Activated naive CD4-positive, alpha-beta T cell (primary cell): ENCODE measurements around the gene KCNJ5.

Source experiments
- DNase-seq, 4 experiments: peaks; one replicate each; lab custom pipeline; 2025; lab: John Stamatoyannopoulos, UW

Gene KCNJ5

DNA sequence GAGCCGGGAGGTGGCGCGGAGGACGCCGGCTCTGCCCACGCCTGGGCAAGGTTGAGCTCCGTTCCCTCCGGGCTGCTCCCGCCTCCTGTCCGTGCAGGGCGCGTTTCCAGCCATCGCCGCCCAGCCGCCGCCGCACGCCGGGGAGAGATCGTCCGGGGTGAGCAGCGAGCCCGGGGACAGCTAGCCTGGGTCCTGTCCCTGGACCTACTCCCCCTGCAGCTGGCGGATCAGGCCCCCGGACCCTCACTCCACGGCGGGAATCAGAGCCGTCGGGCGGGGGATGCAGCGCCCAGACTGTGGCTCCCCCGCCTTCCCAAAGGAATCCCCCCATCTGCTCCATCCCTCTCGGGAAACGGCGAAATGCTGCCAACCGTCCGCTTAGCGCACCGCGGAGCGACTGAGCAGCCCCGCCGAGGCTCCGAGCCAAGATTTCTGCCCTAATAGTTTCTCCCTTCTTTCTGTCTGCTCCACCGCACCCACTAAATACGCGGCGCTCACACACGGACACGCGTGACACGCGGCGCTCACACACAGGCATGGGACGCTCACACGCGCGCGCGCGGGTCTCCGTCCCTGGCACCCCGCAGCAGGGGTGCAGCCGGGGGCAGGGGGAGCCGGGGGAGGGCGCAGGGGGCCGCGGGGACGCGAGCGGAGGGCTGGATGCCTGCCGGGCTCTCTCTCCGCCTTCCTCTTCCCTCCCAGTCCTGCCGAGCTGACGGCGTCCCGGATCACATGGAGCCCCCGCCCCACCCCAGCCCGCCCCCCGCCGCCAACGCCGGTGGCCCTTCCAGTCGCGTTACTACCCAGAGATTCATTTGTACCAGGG lies at the start of gene KCNJ5:
TSS of gene KCNJ5 (plus strand) at position 814 of the 826 bp plus-strand sequence. CDS start 19,918 bp downstream, outside the sequence.
- DNase-seq = no peak

DNA sequence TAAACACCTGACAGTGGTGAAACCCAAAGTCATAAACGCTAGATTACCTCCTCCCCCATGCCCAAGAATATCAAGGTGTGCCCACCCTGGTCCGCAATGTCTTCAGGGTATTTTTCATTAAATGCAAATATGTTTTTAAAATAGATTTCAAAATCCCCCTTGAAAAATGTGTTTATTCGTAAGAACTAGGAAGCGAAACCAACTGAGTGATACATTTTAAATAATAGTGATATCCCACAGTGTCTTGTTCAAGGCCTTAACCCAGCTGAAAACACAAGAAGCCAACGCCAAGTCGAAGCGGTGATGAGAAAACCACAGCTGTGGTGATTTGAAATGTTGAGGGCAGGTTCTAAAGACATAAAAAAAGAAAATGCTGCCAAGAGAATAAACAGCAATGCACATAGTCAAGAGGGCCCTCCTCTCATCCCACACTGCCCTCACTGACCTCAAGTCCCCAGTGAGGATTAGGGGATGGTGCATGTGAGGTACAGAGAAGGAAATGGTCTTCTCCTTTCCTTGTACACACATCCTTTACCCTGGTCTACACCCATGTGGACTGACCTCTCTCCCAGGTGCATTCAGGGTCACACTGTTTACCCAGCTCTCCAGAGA lies 49.6 kb upstream of the KCNJ5 start:
- no peak for DNase-seq

DNA sequence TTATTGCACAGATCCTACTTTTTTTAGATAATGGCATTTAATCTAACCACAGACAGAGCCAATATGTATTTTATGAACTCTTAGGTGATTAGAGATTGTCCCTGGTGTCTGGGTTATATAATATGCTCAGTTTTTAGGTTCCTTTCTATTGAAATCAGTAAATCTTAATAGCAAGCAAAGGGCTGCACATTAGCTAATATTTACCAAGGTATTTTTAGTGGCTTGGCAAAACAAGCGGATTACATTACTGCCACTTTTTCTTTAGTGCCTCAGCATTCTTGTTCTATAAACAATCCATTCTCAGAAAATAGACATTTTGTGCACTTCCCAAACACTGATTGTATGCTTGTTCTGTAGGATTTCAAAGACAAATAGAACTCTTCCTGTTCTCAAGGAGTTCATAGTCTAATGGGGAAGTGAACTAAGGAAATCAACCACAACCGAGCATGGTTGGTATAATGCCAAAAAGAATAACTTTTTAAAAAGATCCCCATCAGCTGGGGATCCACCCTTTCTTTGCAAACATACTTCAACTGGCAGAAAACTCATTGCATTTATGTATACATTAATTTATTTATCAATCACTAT lies 47.9 kb upstream of the KCNJ5 start:
- DNase-seq = no peak

DNA sequence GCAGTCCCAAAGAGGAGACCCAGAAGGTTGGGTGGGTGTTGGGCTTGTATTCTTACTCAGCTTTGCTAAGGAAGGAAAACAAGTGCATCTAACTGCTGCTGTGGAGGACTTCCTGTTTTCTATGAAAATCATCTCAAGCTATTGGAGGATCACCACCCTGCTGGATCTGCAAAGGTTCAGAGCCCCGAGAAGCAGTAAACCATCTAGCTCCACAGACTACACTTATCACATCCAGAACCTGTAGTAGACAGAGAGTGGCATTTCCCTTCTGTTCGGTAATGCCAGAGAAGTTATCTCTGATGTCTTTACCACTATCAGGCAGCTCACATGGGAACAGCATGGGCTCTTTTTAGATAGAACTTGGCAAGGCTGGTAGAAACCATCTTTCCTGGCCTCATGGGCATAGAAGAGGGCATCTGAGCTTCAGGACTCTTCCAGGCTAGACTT lies 45.8 kb upstream of the KCNJ5 start:
- DNase-seq = no peak

DNA sequence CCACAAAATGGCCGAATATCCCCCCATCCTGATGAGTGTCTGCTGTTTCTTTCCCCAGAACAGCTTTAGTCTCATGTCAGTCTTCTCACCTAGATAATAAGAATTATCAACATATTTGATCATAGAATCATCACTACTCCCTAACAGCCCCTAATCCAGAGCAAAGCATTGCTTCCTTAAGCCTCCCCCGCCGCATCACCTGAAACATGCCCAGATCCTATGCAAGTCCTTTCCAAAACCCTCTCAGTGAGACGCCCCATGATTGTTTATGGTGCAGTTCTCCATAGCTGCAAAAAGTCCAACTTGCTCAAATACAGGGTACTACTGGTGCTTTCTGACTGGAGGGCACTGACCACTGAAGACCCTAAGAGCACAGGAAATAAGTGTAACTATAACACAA lies 44.2 kb upstream of the KCNJ5 start:
- no peak for DNase-seq

DNA sequence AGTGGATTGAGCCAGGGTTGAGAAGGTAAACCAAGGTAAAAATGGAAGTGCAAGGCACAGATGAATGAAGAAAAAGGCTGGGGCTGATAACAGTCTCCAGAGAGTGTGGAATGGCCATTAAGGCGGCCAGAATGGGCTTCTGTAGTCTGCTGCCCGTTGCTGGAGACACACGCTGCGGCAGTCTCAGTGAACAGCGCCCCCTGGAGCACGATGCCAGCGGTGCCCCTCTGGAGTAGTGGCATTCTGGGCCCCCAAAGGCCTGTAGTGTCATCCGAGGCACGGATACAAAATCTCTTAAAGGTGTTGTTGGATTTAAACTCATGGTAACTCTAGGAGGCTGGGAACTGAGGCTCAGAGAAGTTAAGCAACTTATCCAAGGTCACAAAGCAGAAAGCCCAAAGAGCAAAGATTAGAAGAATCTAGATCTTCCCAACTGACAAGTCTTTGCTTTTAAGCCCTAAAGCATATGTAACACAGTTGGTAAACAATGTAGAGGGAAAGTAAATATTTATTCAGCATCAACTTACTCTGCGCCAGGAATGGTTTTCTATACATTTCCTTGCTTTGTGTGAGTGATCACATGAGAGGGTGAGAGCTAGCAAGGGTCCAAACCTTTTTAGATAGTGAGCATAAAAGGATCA lies 42.2 kb upstream of the KCNJ5 start:
- DNase-seq = peak in 3 of 4 experiments; percentile 28 to 47 (median 44)

DNA sequence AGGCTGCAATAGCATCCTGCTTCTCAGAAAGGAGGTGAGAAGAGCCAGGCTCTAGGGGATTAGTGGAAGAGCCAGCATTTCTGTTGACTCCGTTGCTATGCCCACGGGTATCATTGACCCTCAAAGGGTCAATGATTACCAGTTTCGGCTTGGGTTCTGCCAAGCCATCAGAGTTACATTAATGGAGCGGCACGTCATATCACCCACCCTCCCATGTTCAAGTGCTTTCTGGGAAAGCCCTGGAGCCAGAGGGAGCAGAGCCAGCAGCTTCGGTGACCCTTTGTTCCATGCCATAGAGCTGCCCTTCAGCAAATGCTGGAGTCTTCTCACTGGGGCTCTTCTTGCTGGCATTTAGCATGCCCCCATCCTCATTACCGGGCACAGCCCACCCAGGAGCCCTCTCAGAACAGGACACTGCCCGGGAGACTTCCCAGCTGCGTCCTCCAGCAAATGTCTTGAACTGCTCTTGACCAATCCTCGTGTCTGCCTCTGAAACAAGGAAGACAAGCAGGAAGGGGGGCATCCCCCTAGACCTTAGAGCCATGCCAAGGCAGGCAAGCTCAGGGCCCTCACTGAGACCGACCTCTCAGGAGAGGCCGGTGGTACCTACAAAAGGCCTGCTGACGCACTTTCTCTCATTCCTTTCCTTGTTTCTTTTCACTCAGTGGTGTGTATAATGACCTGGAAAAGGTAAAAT lies 38.7 kb upstream of the KCNJ5 start:
- no peak for DNase-seq

DNA sequence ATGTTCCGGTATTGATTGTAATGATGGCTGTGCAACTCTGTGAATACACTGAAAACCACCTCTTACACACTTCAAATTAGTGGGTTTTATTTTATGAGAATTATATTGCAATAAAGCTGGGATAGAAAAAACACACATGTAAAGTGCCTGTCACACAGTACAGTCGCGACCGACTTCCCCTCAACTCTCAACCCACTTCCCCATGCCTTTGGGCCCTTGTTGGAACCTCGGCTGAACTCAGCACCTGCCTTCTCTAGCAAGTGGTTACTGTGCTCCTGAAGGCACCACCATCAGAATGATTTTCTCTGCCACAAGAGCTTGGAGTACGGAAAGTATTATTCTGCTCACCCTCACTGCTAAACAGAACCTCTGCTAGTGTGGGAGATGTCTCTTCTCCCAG lies 37.6 kb upstream of the KCNJ5 start:
- no peak for DNase-seq

DNA sequence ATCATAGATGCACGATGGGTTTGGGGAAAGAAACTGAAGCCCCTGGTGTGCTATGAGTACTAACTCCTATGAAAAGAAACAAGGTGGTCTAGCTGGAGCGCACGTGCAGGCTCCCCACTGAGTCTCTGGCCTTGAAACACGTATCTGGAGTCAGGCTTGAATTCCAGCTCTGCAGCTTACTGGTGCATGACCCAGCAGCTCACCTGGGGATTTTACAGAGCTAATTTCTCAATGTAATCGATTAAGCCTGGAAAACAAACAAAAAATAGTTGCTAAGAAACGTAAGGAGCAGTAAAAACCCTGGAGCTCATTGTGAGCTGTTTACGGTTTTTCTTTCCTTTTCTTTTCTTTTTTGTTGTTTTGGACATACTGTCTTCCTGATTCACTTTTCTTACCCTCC lies 36.3 kb upstream of the KCNJ5 start:
- DNase-seq = no peak

DNA sequence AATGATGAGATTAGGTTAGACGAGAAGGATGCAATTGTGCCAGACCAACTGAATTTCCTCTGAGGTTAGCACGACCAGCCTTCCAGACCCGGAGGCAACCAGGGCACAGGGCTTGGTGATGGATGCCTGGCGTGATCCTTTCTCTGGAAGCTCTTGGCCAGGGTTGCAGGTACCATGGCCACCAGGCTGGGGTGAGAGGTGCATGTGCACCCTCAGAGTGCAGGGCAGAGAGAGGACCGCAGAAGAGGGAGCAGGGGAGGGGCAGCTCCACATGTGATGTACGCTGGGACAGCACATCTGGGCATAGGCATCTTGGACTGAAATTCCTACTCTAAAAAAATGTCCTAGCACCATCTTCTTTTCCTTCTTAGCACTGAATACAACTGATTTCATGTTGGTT lies 34.9 kb upstream of the KCNJ5 start:
- no peak for DNase-seq

DNA sequence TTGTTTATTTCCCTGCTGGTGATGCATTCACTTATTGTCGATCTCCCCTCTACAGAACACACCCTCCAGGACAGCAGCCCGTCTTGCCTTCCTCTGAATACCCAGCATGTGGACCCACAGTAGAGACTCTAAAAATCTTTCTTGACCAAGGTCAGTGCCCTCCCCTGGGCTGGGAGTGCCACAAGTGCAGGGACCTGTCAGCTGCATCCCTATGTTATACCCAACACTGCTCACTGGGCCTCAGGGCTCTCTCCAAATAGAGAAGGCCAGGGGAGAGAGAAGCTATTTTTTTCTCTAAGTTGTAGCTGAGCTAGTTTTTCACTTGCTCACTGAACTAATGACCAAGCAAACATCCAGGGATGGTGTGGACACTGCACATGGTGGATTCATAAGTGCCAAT lies 33.8 kb upstream of the KCNJ5 start:
- no peak for DNase-seq

DNA sequence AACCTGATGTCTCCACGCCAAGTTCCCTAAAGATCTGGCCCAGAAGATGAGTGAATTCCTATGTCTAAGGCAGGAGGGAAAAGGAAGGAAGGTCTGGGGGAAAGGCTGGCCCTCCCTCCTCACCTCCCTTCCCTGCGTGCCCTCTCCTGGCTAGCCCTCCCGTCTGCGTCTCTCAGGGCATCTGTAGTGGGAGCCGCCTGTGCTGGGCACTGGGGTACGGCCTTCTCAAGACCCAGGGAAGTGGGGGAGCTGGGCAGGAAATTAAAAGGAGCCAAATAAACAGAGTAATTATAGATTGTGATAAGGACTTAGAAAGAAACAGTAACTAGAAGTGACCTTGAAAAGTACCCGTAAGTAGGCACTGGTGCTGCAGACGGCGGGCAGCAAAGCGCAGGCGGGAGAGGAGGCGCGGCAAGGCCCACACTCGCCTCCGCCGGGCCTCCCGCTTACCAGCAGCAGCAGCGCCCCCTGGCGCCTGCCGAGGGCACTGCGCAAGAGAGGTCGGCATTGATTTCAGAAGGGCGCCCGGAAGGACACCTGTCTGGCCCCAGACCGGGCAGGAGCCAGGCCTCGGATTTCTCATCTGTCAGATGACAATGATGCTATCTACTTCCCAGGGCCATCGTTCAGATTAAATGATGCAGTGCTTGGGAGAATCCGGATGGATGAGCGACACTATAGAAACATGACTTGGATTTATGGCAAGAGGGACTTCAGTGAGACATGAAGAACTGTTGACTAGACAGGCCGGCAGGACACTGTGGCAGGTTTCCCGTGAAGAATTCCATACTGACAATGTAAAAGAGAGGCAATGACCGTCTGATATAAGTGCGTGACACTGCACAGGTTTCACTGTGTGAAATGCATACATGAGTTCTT lies 31.4 kb upstream of the KCNJ5 start:
- peak; percentile 48 to 67 (median 56) for DNase-seq

DNA sequence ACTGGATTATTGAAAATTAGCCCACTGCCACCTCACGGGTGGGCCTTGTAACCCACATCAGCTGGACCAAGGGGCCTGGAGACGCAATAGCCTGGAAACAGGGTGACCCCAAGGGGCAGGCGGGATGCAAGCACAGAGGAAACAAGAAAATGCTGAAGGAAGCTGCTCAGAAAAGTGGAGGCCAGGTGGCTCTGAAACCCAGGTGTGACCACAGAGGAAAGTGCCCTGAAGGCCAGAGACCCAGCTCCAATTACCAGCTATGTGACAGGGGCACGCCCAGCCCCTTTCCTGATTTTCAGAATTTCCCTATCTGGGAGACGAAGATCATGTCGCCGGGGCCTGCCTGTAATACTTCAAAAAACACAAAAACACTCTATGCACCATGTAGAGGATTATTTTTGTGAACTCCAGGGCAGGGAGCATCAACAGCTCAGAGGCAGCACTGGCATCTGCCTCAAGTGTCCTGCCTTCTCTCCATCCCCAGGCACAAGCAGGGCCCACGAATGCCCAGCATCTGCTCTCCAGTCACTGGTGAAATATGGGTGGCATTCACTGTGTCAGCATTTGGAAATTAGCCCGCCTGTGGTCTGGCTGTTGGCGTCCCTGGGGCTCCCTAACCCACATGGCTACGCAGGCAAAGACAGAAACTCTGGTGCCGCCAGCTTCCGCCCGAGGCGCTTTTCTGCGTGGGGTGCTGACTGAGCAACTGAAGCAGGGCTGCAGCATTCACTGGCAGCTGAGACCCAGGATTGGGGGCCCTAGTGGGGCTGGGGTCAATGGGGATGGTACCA lies 30.4 kb upstream of the KCNJ5 start:
- no peak for DNase-seq

DNA sequence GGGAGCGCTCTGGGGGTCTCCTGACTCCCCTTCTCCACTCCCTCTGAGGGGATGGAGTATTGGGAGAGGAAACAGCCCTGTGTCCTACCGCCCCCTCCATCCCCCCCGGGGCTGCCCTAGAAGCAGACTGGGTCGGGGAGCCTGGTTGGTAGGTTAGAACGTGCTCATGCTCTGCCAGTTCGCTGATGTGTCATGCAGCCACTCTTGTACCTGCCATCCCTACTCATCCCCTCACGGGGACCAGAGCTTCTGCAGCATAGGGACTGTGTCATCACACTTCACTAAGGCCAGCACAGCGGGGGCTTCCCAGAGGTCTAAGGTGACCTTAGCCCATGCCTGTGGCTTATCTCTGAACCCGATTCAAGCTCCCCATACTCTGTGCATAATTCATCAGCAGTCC lies 28.8 kb upstream of the KCNJ5 start:
- DNase-seq = no peak

DNA sequence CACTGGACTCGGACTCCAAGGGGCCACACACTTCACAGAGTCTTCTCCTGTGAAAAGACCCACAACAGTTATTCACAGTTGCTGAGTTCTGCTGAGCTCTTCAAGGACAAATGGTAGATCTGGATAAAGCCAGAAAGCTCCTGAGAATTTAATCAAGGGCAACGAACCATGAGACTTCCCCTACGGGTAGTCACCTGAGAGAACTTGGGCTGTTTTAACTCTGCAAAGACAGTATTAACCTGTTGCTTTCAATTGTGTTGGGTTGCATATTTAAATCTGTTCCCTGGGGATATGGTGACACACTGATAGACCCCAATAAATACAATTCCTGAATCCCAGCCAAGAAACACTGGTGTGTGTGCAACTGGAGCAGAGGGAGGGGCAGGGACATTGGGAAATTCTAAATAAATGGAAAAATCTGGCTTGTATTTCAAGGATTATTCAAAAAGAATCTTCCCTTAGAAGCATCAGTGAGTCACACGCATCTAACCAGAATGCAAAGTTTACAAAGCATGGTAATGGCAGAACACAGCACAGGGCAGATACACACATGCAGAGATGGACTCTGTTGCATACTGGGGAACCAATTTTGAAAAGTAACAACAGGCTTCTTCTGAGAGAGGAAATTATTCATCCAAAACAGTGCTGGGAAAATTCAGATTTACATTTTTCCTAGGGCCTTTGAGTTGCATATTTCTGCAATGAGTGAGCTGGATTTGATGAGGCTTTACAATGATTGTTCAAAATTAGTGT lies 28.1 kb upstream of the KCNJ5 start:
- no peak for DNase-seq

DNA sequence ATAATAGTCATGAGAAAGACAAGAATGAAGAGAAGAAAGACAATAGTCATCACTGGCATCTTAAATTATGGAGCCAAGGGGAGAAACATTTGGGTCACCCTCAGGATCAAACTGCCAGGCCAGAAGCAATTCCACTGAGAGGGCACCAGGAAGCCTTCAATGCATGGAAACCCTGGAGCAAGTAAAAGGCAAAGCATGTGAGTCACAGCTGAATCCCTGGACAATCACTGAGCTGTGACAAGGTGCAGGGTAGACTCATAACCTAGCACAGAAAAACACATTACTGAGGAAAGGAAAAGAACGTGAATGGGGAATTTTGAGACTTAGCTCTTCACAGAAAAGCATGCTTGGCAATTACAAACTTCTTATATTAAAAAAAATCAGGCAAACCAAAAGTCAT lies 25.7 kb upstream of the KCNJ5 start:
- DNase-seq = no peak

DNA sequence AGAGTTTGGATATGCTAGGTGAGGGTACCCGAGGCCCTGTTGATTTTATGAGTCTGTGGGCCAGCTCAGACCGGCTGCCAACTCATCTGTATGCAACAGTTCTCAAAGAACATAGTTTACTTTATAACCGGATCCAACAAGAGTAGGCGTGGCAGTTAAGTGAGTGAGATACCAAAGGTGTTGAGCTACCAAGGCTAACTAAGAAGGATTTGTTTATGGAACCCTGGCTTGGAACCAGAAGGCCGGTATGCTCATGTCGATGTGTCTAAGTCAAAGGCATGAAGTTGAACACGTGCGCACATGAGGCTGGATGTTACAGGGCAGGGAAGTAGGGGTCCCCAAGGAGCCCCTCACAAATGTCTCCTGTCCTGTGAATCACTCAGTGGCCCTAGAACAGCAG lies 23.9 kb upstream of the KCNJ5 start, which contains the start of gene KCNJ1:
TSS of gene KCNJ1 (minus strand) at position 20 of the 400 bp plus-strand sequence. CDS start 27,053 bp downstream, outside the sequence.
- no peak for DNase-seq

DNA sequence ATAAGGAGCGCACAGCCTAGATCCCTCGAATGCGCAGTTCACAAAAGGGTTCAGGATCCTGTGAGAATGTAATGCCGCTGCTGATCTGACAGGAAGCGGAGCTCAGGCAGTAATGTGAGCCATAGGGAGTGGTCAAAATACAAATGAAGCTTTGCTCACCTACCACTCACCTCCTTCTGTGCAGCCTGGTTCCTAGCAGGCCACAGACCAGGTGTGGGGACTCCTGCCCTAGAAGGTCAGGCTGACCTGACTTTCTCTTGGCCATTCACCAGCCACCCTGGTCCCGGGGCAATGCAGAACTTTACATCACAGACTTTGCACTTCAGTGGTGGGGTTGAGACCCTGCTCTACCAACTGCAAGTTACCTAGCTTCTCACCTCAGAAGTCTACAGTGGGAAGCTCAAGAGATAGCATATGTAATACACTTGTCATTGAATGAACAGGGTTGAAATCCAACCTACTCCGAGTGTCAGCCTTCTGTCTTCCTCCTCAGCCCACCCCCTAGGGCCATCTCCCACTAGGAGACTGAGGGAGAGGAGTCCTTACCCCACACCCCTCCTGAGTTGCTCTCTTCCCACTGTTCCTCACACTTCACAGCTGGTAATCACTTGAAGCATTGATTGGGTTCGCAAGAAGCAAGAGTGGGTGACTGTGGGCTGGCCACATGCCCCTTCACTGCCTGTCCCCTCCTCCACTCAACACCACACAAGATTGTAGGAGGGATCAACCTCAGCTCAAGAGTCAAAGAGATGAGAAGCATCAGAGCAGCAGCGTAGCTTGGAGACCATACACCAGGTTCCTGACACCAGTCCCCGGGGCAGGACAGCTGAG lies 22.1 kb upstream of the KCNJ5 start:
- no peak for DNase-seq
